Progenitor cell of endocrine pancreas (in vitro differentiated cells): ENCODE results near the gene ATP6V1G3. TPM values are rescaled to one million over a fixed set of nuclear protein-coding genes. Genes with fewer than 3 reads are reported as not detected.
"Not testable (repeated sequence)": the region's sequence is repeated elsewhere in the genome, so short reads cannot be mapped to it uniquely, and the experiment has no call there.

Experiments
- DNase-seq: peaks from one replicate; pipeline ENCODE4 v3.0.0; 2021; ENCODE audit warnings: low spot score; ENCODE audit not compliant: unreplicated experiment
- H3K27ac Mint-ChIP-seq: 2 replicates; pipeline ENCODE4 v1.8.0; 2021; ENCODE audit warnings: mild to moderate bottlenecking, moderate library complexity, mixed read lengths
- H3K27me3 Mint-ChIP-seq: 2 replicates; pipeline ENCODE4 v1.8.0; 2021; ENCODE audit warnings: mixed read lengths
- H3K36me3 Mint-ChIP-seq: 2 replicates; pipeline ENCODE4 v1.8.0; 2022; ENCODE audit warnings: mixed read lengths; ENCODE audit not compliant: insufficient read depth
- H3K4me1 Mint-ChIP-seq: 2 replicates; pipeline ENCODE4 v1.8.0; 2021; ENCODE audit warnings: low read depth, mixed read lengths
- H3K4me3 Mint-ChIP-seq: 2 replicates; pipeline ENCODE4 v1.8.0; 2021; ENCODE audit warnings: low read depth, mild to moderate bottlenecking, moderate library complexity, mixed read lengths
- H3K9me3 Mint-ChIP-seq: 2 replicates; pipeline ENCODE4 v1.8.0; 2021; ENCODE audit warnings: low read depth, mixed read lengths
- CTCF ChIP-seq: fragments of 200-600 bp; sonication (generic); IDR thresholded peaks from one replicate; pipeline ENCODE4 v1.5.0; 2021; ENCODE audit warnings: antibody characterized with exemption, mild to moderate bottlenecking; ENCODE audit not compliant: unreplicated experiment
- total RNA-seq: library from RNA; stranded (reverse); gene quantifications from 2 replicates; pipeline ENCODE4 v1.2.1, GENCODE V29; 2021

ATP6V1G3 gene
- total RNA-seq, 1 donor from 2014 or later, result not detected

DNA sequence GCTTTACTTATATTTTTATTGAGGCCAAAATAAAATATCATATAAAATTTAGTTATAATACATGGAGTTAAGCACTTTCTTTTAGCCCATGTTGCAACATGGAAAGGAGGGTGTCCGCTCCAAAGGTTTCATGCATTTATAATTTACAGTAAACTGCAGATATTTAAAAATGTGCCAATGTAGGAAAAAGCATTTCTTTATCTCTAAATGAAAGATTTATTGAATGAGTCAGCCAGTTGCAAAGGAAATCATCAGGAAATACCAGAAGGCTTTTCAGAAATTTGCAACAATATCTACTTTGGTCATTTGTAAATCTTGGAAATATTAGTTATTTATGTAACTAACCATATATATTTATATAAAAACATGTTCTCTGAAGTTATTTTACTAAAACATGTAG is 12.1 kb downstream of the ATP6V1G3 start:
- peaks cover 9% of the 10 kb centered on the region for H3K4me1 Mint-ChIP-seq
- H3K27me3 Mint-ChIP-seq, result no peaks in the 10 kb centered on the region
- TF ChIP-seq CTCF, result no peak
- H3K4me3 Mint-ChIP-seq, result no peak overlapping the region
- peaks cover 3% of the 10 kb centered on the region for H3K9me3 Mint-ChIP-seq
- H3K36me3 Mint-ChIP-seq, result no peaks in the 10 kb centered on the region
- DNase-seq, result no peak
- no peak overlapping the region for H3K27ac Mint-ChIP-seq

GRCh38 chr1:198524556-198524955 is 15.9 kb downstream of the ATP6V1G3 start:
- DNase-seq, result no peak

GRCh38 chr1:198524127-198524526 is 16.4 kb downstream of the ATP6V1G3 start:
- H3K4me3 Mint-ChIP-seq, H3K36me3 Mint-ChIP-seq: not testable (repeated sequence)

More at GRCh38 chr1:198524556-198524955, 15.9 kb downstream of the ATP6V1G3 start:
- no peak overlapping the region for H3K4me3 Mint-ChIP-seq
- no peaks in the 10 kb centered on the region for H3K27me3 Mint-ChIP-seq
- no peaks in the 10 kb centered on the region for H3K36me3 Mint-ChIP-seq
- TF ChIP-seq CTCF, result no peak
- peaks cover 2% of the 10 kb centered on the region for H3K4me1 Mint-ChIP-seq
- no peak overlapping the region for H3K27ac Mint-ChIP-seq
- no peaks in the 10 kb centered on the region for H3K9me3 Mint-ChIP-seq

GRCh38 chr1:198523182-198523950 is 17.1 kb downstream of the ATP6V1G3 start:
- no peaks in the 10 kb centered on the region for H3K36me3 Mint-ChIP-seq
- H3K27ac Mint-ChIP-seq, result no peak overlapping the region
- H3K9me3 Mint-ChIP-seq, result no peaks in the 10 kb centered on the region
- no peak for TF ChIP-seq CTCF
- no peak for DNase-seq
- no peak overlapping the region for H3K4me3 Mint-ChIP-seq
- H3K27me3 Mint-ChIP-seq, result no peaks in the 10 kb centered on the region
- H3K4me1 Mint-ChIP-seq, result no peaks in the 10 kb centered on the region

More at GRCh38 chr1:198524127-198524526, 16.4 kb downstream of the ATP6V1G3 start:
- not testable (repeated sequence) for DNase-seq, H3K27ac Mint-ChIP-seq, H3K9me3 Mint-ChIP-seq, H3K27me3 Mint-ChIP-seq, H3K4me1 Mint-ChIP-seq

DNA sequence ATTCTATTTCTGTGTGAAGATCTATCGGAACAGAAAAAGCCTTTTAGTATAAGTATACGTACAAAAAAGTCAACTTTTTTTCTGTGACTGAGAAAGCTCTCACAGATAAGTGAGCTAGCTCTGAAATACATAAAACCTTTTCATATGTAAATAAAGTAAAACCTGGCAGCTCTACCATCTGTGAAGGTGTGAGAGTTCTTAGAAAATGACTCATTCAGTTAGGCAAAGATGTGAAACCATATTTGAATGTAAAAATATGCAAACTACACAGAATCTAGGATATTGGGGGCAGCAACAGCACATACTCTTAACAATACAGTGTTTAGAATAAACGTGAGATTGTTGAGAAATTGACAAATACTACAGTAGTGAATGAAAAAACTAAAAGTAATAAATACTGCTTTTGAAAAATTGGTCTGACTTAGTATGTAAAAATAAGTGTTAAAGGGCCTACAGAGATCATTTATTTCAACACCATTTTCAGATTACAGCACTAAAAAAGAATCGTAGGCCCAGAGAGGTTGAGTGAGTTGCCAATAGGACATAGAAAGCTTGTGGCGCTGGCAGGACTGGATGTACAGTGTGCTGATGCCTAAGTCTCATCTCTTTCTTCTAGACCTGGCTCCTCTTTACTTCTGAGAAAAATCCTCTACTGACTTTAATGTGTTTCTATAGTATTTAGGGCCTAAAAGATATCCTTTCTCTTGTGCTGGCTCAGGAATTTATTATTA is 19.8 kb downstream of the ATP6V1G3 start:
- Mint-ChIP-seq H3K27ac (no peak overlapping the region), H3K36me3 (no peaks in the 10 kb centered on the region), H3K4me1 (no peaks in the 10 kb centered on the region), H3K9me3 (no peaks in the 10 kb centered on the region), H3K4me3 (no peak overlapping the region), H3K27me3 (no peaks in the 10 kb centered on the region)
- DNase-seq, result no peak
- no peak for TF ChIP-seq CTCF
